C4-2B (cell line): ENCODE measurements around the gene TRAPPC4.

Experiments
- CTCF ChIP-seq: fragments of 450-650 bp; conservative IDR thresholded peaks from 2 replicates; pipeline ENCODE4 v1.5.1; 2017; ENCODE audit warnings: mild to moderate bottlenecking
- ZFX ChIP-seq: fragments of 450-650 bp; IDR thresholded peaks from 2 replicates; pipeline ENCODE4 v1.6.1; 2017

- no peak for TF ChIP-seq ZFX
- no peak for TF ChIP-seq CTCF
Observed at GRCh38 chr11:119048644-119049043, 30.1 kb downstream of the TRAPPC4 start.
